SH-SY5Y (cell line): ENCODE measurements around the gene PRC1.

Experiments used
- GATA2 ChIP-seq: IDR thresholded peaks from 2 replicates; pipeline ENCODE4 v1.6.1; 2011; ENCODE audit warnings: mild to moderate bottlenecking, low read depth, low read length
- GATA3 ChIP-seq: IDR thresholded peaks from 2 replicates; pipeline ENCODE4 v1.6.1; 2011; ENCODE audit warnings: low read depth, mild to moderate bottlenecking, low read length, moderate library complexity

The PRC1 gene

DNA sequence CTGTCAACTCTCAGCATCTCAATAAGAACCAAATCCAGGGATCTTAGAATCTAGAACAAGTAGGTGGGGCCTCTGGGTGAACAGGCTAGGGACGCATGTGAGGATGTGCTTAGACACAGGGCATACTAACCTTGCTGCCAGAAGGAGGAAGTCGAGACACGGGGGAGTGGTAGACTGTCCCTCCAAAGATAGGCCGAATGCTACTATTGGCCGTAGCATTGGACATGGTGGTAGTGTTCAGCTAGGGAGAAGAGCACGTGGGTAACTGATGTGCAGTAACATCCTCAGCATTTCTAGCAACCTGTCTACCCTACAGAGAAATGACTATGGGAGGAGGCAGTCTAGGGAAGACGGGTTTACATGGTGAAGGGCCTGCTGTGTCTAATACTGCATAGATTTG lies 24.1 kb downstream of the PRC1 start:
- TF ChIP-seq GATA2, result no peak
- TF ChIP-seq GATA3, result no peak

DNA sequence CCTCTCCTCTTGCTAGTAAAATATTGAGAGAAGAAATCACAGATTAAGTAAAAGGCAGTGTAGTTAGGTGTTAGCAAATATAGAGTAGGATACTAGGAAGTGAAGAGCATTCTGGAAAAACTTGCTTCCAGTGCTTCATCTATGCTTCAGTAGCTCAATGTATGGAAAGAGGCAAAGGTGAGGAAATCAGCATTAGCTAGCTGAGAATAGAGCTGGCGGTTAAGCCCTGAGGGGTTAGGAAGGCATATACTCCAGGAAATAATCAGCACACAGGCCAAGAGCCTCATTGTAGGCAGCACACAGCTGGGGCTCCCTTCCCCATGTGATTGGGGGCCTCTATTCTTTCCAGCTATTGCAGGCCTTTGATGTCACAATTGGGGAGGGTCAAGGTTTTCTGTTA lies 25.9 kb downstream of the PRC1 start:
- TF ChIP-seq GATA3, result no peak
- TF ChIP-seq GATA2, result no peak

DNA sequence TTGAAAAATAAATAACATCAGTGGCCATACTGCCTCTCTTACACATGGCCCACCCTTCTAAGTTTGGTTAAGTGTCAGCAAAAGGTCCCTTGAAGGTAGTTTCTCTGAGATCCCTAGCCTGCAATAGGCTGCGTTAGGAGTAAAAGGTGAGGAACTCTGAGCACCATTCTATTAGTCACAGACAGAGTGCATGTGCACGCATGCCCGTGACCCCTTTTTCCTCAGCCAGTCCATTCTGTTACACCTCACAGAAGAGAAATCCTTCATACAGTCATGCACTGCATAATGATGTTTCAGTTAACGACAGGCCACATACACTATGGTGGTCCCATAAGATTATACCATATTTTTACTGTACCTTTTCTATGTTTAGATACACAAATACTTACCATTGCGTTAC lies 27.1 kb downstream of the PRC1 start:
- no peak for TF ChIP-seq GATA3
- no peak for TF ChIP-seq GATA2

DNA sequence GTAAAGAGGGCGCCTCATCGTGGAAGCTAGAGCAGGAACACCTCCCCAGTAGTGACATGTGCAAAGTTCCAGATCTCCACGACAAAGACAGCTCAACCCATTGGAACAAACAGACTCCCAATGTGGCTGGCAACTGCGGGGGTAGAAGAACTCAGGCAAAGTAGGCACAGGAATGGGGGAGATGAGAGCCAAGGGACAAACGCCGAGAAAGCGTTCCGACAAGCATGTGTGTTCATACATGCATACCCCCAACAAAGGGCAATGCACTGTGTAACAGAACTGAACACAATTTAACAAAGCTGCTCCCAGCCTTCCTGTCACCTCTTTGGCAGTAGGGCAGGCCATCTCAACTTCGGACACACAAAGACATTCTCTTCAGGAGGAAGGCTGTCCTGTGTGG lies 28.1 kb downstream of the PRC1 start:
- TF ChIP-seq GATA3, result no peak
- TF ChIP-seq GATA2, result no peak

DNA sequence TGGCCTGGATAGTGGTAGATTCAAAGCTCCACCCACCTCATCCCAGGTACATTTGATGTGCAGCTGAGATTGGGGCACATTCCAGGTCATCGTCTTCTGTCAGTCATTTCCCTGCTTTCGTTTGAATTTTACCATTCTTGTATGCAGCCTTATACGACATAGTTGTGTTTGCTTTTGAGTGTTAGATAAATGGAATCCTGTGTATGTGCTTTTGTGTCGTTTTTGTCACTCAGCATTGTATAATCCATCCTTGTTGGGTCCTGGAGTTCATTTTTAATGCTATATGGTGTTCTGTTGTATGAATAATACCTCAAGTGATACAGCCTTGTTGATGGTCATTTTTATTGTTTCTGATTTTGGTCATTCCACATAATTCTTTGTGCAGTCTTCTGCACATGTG lies 32.3 kb downstream of the PRC1 start:
- TF ChIP-seq GATA3 (no peak), GATA2 (no peak)

DNA sequence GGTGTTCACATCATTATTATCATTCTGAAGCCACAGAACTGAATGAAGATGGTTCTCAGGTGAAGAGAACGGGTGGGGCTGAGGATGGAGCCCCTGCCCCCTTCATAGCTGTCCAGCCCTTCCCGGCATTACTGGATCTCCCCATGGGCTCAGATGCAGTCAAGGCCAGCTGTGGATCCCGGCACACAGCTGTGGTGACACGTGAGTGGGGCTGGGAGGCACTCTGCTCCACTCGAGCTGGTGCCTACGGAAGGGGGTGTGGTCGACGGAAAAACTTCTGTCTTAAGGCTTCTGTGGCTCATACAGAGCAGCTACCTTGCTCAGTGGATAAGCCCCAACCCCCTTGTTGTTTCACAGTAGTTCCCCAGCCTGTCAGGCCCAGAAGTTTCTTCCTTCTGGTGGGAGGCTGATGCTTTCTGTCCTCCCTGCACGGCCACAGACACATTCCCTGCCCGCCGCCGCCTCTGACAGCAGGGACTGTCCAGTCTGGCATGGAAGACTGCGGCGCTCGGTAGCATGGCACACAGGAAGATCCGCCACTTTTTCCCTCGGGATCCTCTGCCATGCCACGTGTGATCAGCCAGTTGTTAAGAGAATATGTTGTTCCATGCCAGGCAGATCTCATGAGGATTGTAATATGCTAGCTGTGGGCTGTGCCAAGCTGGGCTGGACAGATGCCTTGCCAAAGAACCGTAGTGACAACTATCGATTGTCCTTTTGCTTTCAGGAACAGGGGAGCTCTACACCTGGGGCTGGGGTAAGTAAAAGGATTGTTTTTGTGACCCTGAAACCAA lies 33.8 kb downstream of the PRC1 start:
- TF ChIP-seq GATA2 (no peak), GATA3 (no peak)

DNA sequence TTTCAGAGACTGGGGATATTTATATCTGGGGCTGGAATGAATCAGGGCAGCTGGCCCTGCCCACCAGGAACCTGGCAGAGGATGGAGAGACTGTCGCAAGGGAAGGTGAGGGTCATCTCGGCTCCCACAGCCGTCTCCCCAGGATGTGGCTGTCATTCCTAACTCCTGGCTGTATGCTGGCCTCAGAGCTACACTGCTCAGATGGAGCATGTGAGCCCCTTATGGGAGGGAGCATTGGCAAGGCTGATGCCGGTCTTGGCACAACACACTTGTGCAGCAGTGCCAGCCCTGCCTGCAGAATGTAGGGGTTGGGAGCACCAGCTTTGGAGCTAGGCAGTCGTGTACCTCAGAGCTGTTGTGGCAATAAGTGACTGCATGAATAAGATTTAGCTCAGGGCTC lies 34.4 kb downstream of the PRC1 start:
- TF ChIP-seq GATA3, result no peak
- no peak for TF ChIP-seq GATA2

DNA sequence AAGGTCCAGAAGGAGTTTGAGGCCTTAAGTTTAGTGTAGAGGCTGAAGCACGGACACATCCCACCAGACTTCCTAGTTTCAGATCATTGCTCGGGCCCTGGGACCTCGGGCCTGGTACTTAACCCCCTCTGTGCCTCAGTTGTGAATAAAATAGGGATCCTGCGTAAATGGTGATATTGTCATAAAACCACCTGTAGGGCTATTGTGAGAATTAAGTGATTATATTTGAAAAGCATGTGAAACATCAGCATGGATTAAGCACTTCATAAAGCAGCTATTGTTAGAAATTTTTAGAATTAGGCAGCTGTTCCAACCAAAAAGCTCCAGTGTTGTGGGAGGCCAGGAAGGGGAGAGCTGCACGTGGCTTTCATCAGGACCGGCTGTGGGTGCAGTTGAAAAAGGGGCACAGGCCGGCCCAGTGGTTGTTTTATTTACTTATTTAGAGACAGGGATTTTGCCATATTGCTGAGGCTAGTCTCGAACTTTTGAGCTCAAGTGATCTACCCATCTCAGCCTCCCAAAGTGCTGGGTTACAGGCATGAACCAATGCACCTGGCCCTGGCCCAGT lies 35.2 kb downstream of the PRC1 start:
- no peak for TF ChIP-seq GATA2
- TF ChIP-seq GATA3, result no peak

DNA sequence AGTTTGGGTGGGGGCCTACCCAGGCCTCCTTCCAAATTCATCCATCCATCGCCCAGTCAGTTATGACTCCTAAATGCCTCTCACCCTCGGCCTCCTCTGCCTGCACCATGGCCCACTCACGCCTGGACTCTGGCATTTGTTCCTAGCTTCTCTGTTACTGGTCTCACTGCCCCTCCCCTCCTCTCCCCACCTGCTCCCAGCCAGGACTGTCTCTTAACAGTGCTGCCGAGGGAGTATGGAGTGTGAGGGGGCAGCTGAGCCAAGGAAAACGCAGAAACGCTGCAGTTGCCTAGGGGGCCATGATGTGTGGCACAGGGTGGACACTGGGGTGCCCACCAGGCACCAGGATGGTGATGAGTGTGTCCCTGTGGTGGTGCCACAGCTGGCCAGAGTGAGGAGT lies 36.5 kb downstream of the PRC1 start:
- TF ChIP-seq GATA3 (no peak), GATA2 (no peak)

DNA sequence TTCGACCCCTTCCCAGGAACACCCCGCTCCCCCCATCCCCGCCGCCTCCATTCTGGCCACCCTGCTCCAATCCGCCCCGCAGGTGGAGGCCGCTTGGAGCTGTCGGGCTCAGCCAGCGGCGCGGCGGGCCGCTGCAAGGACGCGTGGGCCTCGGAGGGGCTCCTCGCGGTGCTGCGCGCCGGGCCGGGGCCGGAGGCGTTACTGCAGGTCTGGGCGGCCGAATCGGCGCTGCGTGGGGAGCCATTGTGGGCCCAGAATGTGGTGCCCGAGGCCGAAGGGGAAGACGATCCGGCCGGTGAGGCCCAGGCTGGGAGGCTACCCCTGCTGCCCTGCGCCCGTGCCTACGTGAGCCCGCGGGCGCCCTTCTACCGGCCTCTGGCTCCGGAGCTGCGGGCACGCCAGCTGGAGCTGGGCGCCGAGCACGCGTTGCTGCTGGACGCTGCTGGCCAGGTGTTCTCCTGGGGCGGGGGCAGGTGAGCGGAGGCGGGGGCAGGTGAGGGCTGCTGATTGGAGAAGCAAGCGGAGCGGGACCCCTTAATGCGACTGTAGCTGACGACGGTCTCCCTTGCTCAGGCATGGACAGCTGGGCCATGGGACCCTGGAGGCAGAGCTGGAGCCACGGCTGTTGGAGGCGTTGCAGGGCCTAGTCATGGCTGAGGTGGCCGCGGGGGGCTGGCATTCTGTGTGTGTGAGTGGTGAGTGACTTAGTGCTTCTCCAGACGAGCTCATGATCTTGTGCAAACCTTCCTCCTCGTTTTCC lies 37.1 kb downstream of the PRC1 start:
- no peak for TF ChIP-seq GATA2
- no peak for TF ChIP-seq GATA3

DNA sequence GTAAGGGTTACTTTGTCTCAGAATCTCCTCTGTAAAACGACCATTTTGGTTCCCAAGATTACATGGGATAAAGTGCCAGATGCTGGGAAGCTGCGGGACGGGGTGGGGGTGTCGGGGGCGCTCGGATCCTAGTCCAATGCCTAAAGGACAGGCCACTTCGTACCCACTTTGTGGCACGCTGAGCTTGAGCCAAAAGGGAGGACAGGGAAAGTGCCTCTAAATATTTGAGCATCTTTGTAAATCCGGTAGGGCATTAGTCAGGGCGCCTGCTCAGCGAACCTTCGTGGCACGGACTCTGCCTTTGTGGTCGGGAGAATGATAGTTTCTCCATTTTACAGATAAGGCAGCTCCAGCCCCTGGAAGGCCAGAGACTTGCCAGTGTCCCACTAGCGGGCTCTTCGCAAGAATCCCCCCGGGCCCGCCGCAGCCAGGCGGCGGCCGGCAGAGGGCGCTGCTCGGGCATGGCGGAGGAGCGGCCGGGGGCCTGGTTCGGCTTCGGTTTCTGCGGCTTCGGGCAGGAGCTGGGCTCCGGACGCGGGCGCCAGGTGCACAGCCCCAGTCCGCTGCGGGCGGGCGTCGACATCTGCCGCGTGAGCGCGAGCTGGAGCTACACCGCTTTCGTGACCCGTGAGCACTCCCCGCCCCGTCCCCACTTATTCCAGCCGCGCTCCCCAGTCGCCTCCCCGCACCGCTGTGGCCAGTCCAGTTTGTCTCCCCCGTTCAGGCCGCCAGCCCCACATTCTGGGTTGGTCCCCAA lies 37.9 kb downstream of the PRC1 start:
- TF ChIP-seq GATA2, result no peak; the same call in 1 of the 2 replicates
- no peak for TF ChIP-seq GATA3

DNA sequence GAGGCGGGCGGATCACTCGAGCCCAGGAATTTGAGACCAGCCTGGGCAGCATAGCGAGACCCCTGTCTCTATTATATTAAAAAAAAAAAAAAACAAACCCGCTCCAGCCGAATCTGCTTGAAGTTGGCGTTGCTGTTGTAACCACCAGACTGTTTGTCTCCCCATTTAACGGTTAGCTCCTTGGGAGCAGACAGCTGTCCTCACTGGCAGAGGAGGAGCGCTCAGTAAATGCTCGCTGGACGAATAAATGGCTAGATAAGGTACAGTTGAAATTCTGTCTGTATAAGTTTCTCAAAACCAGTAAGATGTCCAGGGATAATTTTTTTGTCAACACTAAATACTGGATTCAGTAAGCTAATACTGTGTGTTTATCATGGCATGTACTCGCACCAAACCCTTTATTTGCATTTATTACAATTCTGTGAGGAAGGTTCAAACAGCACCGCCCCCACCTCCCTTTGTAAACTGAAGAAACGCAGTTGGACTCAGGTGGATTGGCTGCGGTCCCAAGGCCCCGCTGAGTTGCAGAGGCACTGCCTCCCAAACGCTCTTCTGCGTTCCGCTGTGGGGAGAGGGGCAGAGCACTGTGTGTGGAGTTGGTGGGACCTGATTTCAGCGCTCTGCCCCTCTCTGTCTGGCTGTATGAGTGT lies 38.6 kb downstream of the PRC1 start:
- no peak for TF ChIP-seq GATA2
- no peak for TF ChIP-seq GATA3

DNA sequence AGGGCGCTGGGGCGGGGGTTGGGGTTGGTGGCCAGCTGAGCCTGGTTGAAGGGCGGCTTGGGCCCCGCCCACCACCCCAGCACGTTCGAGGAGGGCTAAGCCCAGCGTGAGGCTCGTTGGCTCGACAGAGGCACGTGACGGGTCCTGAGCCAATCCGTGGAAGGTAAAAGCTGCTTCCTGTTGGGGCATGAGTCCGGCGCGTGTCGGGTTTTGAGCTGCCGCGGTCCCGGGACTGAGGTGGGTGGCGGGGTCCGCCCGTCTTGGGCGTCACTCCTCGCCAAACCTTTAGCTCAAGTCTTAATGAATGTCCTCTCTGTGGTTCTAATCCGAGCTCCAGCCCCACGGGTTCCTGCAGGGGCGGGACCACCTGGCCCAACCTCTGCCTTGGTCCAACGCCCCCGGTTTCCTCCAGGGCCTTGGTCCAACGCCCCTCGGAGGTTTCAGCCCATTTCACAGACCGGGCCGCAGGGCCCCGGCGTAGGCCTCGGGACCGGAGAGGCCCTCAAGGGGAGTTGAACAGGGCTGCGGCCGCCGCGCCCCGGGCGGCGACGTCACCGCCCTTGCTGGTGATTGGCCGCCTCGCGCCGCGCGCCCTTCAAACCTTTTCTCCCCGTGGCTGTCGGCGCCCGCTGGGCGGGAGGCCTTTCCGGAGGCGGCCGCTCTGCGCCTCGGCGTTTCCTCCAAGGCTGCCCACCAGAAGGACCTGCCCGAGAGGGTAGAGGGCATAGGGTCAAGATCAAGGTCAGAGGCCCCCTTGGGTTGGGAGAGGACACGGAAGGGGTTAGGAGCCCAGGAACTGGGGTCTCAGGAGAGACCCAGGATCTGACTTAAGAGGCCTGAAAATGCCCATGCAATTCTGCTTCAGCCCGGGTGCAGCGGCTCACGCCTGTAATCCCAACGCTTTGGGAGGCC lies 39.4 kb downstream of the PRC1 start, which contains the start of gene RCCD1:
Gene RCCD1, plus strand, starts transcription at position 173 of the 912 bp plus-strand sequence. CDS start 1,851 bp downstream, outside the sequence.
- TF ChIP-seq GATA3, result no peak
- no peak for TF ChIP-seq GATA2
